SH-SY5Y (cell line): Measurements from ENCODE around the gene GLT8D2.

Experiments used
- GATA2 ChIP-seq: IDR thresholded peaks from 2 replicates; pipeline ENCODE4 v1.6.1; 2011; ENCODE audit warnings: mild to moderate bottlenecking, low read depth, low read length
- GATA3 ChIP-seq: IDR thresholded peaks from 2 replicates; pipeline ENCODE4 v1.6.1; 2011; ENCODE audit warnings: low read depth, mild to moderate bottlenecking, low read length, moderate library complexity

Gene GLT8D2

DNA sequence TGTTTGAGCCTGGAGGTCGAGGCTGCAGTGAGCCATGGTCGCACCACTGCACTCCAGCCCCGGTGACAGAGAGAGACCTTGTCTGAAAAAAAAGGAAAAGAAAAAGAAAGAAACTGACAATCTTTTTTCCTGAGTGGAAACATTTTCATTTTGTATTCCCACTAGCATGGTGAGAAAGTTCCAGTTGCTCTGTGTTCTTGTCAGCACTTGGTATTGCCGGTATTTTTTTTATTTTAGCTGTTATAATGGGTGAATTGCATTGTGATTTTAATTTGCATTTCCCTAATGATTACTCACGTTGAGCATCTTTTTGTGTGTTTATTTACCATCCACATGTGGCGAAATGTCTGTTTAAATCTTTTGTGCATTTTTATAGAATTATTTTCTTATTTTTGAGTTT is 25.6 kb downstream of the GLT8D2 start:
- TF ChIP-seq GATA3: no peak
- no peak for TF ChIP-seq GATA2

DNA sequence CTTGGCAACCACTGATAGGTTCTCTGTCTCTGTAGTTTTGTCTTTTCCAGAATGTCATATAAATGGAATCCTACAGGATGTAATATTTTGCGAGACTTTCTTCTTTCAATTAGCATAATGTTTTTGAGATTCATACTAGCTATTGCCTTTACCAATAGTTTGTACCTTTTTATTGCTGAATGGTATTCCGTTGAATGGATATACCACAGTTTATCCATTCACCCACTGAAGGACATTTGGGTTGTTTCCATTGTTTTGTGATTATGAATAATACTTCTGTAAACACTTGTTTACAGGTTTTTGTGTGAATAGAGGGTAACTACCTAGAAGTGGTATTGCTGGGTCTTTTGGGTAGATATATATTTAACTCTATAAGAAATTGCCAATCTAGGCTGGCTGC is 26.3 kb downstream of the GLT8D2 start:
- TF ChIP-seq GATA3 (no peak), GATA2 (no peak)

DNA sequence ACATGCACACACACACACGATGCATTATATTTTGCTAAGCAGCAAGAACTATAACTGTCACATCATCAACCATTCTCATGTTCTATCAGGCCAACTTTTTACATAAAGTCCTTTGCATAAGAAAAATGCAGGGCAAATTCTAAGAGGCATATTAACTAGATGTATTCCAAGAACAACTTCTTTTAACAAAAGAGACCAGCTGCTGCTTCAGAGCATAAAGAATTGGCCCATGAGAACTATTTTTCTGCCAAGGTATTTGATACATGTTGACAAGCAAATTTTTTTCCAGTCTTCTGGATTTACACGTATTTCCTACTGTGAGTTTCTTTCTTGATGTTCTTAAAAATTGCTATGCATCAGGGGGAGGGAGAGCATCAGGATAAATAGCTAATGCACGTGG is 27.2 kb downstream of the GLT8D2 start:
- TF ChIP-seq GATA2: no peak
- no peak for TF ChIP-seq GATA3

DNA sequence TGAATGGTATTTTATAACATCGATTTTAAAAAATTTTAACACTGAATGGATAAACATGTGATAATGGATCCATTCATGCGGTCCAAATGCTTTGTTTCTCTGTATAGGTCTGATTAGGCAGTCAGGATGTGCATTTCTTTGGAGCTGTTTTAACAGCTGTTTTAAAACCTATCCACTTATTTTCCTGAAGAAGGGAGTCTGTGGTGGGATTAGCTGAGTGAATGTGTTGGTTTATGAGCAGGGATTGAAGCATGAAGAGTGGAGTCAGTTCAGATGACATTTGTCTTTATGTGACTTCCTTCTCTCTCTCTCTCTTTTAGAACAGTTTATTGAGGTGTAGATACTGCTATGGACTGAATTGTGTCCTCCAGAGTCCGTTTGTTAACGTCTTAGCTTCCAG is 37.7 kb downstream of the GLT8D2 start:
- TF ChIP-seq GATA2 (no peak), GATA3 (no peak)

- TF ChIP-seq GATA3: no peak
- no peak for TF ChIP-seq GATA2
Measured at GRCh38 chr12:104011253-104011652, 38.7 kb downstream of the GLT8D2 start.

DNA sequence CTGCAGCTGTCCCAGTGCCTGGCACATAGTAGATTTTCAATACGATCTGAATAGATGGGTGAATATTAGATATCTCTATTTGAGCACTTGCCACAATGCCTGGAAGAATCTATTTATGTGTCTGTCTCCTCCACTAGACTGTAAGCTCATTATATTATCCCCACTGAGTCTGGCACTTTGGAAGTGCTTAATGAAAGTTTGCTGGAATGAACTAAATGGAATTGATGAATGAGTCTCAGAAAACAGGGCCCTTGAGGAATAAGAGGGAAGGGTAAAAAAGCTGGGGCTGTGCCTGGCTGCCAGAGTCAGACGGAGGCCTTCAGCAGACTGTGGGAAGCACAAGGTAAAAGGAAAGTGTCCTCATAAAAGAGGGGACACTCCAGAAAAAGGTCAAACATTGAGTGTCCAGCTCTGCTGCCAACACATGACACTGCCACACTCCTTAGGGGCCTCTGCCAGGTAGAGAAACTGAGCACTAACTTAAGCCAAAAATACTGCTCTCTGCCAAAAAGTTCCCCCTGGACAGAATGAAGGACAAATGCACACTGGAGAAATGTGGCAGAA is 39.3 kb downstream of the GLT8D2 start:
- TF ChIP-seq GATA2: no peak
- TF ChIP-seq GATA3: no peak

- TF ChIP-seq GATA3 (no peak), GATA2 (no peak)
Measured at GRCh38 chr12:104010121-104010520, 39.9 kb downstream of the GLT8D2 start.

DNA sequence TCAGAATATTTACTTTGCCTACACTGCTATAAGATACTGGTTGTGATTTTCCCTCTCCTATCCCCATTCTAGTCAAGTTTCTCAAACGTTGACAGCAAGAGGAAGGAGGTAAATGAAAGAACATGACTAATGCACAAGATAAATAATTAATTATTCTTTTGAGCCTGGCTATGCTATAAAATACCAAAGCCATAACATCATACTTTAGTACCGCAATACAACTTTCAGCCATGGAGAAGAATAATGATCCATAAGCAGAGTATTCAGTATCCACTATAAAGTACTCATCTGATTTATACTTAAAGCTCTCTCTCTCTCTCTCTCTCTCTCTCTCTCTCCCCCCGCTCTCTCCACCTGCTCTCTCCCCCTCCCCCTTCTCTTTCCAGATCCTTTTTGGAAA is 43.1 kb downstream of the GLT8D2 start:
- no peak for TF ChIP-seq GATA3
- no peak for TF ChIP-seq GATA2

DNA sequence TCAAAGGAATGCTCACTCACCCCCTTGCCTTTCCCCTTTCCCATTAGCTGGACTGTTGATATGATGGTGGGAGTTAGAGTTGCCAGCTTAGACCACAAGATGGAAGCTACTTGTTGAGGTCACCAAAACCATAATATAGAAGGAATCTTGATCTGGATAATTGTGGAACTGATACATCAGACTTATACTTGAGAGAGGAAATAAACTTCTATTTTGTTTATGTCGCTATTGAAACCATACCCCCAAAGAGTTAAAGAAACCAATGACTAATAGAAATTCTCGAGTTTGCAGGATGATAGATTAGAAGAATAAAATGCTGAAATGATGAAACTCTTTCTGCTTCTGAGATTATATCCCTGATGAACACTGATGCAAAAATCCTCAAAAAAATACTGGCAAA is 46.4 kb downstream of the GLT8D2 start:
- no peak for TF ChIP-seq GATA2
- no peak for TF ChIP-seq GATA3

DNA sequence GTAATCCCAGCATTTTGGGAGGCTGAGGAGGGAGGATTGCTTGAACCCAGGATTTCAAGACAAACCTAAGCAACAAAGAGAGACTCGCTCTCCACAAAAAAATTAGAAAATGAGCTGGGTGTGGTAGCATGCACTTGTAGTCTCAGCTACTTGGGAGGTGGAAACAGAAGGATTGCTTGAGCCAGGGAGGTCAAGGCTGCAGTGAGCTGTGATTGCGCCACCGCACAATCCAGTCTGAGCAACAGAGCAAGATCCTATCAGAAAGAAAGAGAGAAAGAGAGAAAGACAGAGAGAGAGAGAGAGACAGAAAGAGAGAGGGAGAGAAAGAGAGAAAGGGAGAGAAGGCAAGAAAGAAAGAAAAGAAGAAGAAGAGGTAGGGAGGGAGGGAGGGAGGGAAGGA is 47.3 kb downstream of the GLT8D2 start:
- TF ChIP-seq GATA2 (no peak), GATA3 (no peak)

- TF ChIP-seq GATA2 (no peak), GATA3 (no peak)
Measured at GRCh38 chr12:104000807-104001434, 49.1 kb downstream of the GLT8D2 start.

DNA sequence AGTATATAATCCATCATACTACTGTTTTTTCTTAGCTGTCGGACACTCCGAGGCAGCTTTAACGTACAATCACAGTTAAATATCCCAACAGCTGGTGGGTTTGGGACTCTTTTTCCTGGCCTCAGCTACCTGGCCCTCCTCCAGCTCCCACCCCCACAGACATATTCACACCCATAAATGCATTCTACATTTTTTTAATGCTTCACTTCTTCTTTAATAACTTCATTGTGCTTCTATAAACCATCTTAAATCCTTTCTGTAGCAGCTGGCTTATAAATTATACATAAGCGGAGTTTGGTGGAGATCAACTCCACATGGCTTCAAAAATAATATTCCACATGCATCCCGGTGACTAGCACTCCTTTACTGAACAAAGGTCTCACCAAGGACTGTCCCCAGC is 51.0 kb downstream of the GLT8D2 start:
- TF ChIP-seq GATA3: no peak
- TF ChIP-seq GATA2: no peak

DNA sequence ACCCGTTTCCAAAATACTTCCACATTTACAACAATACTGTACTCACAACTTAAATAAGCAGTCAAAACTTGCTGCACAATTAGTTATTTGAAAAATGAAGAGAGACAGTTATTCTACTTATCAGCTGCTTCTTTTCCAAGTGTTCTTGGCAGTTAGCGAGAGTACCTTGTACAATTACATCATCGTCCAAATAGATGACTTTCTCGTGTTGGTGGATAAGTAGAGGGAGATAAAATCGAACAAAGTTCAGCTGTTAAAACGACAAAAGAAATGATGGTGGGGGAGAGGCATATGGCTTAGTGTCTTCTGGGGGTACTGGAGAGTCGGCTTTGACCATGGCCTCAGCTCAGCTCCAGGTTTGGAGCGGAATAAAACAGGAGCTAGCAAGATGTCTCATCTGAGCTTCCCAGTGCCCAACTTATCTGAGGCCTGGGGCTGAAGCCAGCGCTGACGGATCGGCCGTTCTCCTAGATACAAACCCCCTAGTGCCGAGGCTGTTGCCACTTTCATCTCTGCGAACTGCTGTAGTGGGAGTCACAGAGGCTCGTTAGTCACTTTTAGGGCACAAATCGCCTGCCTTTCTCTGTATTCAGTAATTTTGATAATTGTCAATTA is 52.6 kb downstream of the GLT8D2 start:
- TF ChIP-seq GATA3 (no peak), GATA2 (no peak)

- no peak for TF ChIP-seq GATA3
- TF ChIP-seq GATA2: no peak
Measured at GRCh38 chr12:103996595-103996994, 53.4 kb downstream of the GLT8D2 start.

GRCh38 chr12:103994235-103994634 is 55.8 kb downstream of the GLT8D2 start:
- TF ChIP-seq GATA3: no peak
- no peak for TF ChIP-seq GATA2
